EL (cell line): ENCODE results near the gene ADAMTS5.

Source experiments
- DNase-seq: peaks from one replicate; pipeline ENCODE4 v3.0.0-alpha.2; 2016

The ADAMTS5 gene

DNA sequence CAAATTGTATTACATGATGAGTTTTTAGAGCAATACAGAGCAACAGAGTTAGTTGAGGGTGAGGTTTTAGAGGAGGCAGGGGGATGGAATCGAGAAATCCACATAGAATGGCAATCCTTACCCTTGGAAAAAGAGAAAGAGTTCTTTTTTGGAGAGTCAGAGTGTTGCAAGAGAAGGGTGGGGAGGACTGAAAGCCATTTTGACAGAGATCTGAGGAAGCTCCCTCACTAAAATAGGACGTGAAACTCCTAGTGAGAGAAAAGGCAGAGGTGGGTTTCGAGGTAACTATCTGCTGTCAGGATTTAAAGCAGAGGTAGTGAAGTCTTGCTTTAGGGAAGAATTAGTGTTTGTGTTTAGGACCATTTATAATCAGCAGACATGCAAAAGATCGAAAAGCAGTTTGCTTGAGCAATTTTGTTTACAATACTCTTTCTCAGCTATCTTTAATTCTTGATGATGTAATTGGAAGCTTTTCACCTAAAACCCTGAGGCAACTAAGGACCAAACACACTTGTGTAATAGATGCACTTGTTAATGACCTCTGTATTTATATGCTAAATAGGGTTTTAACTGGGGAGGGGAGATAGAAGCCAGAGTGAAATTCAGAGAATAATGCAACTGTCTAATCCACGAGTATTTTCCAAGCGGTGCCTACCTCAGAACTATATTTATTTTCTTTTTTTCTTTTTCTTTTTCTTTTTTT lies 20.0 kb downstream of the ADAMTS5 start:
- DNase-seq = no peak

DNA sequence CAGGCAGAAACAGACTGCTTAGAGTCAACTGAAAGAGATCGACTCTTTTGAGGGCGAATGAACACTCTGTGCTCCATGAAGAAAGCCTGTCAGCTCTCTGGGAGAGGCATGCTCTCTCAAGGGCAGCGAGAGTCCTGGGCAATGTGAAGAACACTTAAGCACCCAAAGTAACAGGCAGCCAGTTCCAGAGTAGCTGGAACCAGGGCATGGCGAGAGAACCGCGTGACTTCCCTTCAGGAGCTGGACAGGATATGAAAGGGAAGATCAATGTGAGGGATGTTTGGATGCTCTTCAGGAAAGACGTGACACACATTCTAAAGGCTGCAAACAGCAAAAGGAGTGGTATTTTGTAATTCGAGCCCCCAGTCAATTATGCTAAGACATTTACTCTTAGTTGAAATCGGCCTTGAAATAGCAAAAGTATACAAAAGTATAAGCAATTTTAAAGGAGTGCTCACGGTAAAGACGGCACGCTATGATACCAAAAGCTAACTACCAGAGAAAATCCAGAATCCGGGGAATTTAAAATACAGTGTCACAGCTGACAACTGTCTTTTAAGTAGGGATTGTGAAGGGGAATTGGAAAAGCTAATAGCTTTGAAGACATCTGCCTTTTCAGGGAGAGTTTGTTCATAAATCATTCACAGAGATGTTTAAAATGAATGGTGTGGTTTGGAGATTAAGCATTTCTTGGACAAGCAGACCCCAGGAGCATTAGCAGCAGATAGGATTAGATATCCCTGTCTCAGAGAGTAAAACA lies 20.8 kb downstream of the ADAMTS5 start:
- DNase-seq = no peak

DNA sequence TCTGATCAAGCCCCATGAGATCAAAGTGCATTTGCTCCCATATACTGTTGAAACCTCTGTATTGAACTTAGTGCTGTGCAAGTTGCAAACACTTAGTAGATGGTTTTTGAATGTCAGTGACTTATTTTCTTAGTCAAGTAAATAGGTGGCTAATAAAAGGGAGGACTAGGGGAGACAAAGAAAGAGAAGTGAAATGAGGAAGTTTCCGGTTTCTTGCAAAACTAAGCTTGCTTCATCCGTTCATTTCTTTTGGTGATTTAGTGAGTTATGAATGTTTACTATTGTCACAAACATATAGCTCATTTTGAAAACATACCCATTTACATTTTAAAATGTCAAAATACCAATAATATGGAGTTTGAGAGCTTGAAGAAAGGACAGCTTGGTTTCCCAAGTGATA lies 23.0 kb downstream of the ADAMTS5 start:
- no peak for DNase-seq

DNA sequence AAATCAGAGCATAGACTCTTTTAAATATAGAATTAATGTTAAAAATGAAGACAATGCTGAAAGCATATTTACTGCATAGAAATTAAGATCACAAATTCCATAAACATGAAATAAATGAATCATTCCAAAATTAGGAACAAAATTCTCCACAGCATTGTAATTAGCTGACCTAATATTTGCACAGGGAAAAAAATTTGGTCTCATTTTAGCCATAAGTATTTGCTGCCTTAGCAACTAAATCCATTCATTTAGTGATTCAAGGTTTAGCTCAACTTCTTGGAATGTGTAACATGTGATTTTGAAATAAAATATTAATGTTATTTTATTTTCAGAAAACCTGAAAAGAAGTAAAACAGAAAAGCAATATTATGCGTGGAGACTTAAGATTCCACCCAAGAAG lies 25.5 kb downstream of the ADAMTS5 start:
- DNase-seq = peak; percentile 41

DNA sequence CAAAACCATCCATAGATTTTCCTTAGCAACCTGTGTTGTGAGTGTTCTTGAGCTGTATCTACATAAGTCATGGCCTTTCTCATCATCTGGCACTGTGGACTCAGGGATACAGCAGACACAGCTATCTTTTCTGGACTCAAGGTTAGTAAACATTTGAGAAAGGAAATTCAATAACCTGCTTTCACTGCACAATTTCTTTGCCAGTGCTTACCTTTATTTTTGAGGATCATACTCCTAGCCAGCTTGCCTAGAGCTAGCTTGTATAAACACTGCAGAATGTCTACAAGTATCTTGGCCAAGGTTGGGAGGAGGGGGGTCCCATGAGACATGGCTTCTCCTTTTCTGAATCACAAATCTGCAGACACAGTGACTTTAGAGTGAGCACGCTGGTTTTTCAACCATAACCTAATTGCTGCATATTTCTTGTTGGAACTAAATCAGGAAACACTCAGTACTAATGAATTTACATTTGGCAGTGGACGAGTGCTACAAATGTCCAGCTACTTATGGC lies 27.2 kb downstream of the ADAMTS5 start:
- DNase-seq = peak; percentile 40

DNA sequence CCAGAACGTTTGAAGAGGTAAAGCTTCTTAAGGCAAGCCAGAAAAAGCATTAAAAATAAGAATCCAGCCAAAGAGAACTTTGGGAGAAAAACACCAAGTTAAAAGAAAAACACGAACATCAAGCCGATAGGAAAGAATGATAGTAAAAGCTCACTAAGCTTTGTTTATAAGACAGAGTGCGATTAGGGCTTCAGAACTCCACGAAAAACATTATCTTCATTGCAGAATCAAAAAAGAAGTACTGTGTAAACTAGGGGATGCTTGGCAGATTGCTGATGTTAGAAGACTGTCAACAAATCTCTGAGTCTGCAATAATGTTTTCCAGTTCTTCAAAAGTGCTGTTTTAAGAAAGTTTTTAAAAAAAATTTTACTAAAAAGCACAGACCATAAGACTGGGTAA lies 30.2 kb downstream of the ADAMTS5 start:
- DNase-seq = no peak

DNA sequence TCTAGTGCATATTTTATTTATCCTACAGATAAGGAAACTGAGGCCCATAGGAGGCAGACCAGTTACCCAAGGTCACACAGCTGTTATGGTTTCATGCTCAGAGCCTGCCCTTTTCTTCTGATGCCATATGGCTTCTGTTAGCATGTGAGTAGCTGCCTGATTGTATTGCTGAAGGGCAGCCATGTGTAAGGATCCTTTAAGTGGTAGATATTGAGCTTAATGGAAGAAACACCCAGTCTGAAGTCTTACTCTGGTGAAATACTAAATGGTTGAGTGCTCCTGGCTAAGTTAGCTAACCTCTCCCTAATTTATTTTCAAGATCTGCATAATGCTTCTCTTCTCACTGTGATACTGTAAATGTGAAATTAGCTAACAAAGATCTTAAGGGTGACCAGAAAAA lies 30.9 kb downstream of the ADAMTS5 start:
- DNase-seq = no peak

DNA sequence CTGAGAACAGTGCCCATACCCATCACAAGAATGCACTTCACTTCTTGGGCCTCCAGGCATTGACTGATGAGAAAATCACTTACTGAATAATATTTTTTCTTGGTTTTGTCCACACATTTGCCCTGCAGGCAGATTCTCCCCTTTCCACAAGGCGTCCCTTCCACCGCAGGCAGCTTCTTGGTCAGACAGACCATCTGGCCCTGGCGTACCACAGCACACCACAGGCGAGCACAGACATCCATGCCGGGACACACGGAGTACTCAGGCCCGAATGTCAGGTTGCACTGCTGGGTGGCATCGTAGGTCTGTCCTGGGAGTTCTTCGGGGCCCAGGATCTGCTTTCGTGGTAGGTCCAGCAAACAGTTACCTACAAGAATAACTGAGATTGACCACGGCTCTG lies 32.5 kb downstream of the ADAMTS5 start:
- peak; percentile 37 for DNase-seq

DNA sequence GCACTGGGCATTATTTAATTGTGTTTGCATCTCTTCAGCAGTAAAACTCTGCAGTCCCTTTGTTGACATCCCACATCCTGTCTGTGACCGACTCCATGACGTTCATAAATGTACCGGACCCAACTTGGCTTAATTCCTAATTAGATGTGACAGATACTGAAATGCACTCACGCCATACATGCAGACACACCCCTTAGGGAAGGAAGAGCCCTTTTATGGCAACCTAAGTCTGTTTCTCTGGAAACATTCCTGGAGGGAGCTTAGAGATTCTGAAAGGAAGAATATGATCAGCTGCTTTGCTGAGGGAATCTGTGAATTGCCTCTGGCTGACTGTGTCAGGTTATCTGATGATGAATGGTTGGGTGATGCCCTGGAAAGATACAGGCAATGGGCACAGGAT lies 33.4 kb downstream of the ADAMTS5 start:
- DNase-seq = no peak

DNA sequence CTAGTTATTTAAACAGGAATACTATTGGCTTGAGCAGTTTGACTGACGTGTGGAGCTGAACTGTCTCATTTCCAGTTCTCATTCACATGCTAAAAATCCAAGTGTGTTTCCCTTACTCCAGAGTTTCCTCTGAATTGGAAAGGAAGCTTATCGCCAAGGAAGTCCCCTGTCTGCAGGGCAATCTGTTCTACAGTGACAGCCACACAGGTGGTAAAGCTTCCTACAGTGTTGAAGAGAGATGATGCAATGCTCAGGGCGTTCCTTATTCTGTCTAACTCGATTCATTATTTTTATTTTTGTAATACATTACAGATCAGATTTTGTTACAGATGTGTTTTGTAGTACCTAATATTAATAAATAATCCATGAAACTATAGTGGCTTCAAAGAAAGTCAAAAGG lies 41.3 kb downstream of the ADAMTS5 start:
- DNase-seq = no peak

DNA sequence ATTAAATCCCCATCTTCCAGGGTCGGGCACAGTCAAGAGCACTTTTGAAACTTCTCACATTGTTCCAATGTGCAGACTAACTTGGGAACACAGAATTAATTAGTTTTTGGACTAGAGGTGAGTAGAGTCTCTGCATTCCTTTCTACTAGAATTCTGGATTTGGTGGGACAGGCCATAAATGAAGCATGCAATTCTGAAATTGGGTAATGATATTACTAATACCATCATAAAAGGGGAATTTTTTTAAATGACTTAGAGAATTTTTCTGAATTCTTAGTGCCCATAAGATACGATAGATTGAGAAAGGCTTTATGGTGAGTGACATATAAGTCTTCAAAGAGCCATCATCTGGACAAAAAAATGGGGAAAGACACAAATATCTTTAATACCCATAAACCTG lies 41.8 kb downstream of the ADAMTS5 start:
- DNase-seq = no peak

DNA sequence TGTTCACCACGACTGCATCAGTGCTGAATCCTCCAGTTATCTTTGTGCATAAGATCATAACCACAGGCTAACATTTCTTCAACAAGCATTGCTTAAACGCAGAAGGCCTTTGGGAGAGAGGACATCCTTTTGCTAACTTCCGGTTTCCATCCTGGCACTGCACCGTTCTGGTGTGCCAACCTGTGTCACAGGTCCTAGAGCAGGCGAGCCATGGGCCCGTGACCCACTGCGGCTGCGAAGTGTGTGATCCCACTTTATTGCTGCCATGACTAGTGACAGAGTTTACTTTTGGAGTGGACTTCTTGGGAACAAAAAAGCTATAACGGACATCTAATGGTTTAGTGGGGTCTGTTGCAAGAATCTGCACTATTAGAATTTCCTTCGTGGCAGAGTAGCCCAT lies 42.9 kb downstream of the ADAMTS5 start:
- no peak for DNase-seq

DNA sequence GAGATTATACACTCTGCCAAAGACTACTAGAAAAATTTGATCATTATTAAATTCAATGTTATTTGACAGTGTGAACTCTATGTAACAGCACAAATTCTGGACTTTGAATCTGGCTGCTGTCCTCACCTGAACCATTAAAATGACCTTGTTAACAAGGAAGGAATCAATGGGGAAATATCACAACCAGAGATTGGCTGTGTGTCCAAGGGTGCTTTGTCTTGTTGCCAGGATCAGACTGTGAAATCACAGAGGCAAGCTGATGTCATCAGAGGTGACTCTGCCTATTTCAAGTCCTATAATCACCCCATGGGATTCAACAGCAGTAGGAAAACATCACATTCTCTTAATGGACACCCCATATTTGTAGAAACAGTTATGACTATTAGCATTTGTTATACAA lies 46.8 kb downstream of the ADAMTS5 start:
- peak; percentile 14 for DNase-seq

DNA sequence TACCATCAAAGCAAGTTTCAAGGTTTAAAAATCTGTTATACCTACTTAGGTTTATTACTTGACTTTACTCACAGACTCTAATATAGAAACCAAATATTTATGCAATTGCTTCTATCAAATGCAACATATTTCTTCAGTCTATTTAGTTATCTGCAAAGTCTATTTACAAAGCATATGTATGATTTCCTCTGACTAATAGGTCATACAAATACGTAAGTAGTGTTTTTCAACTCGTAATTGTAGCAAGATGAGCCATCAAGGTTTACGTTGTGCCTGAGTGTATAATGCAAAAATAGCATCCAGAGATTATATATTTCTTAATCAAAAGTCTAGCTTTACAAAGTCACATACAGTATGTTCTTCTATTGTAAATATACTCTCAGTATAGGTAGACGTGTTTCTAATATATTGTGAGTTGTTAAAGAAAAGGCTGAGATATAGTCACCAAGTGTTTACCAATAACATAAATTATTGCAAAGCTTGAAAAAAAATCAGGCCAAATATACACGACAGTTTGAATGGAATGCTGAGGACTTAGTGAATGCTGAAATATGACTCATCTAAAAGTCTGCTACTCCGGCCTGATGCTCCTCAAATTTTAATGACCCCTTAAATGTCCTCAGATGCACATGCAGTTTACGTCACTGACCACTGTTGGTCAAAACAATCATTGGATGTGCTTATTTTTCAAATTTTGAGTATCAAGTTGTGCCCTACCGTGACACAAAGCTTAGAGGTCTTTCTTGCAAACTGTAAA lies 48.4 kb downstream of the ADAMTS5 start:
- peak; percentile 87 for DNase-seq

DNA sequence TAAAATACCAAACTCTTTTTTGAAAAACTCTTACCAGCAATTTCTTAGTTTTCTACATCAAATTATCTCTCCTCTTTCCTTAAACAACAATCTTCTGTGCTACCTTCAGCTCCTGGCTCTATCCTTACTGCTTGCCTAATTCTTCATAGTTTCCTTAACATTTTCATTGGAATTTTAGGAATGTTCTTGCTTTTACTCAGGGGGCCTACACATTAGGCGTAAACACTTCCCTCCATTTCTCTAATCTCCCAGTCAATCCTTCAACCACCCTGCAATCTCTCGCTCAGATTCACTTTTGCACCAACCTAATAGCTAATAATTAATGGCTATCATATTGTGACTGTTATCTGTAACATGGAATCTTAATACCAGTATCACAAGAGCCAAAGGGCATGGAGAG lies 50.1 kb downstream of the ADAMTS5 start:
- peak; percentile 8 for DNase-seq

DNA sequence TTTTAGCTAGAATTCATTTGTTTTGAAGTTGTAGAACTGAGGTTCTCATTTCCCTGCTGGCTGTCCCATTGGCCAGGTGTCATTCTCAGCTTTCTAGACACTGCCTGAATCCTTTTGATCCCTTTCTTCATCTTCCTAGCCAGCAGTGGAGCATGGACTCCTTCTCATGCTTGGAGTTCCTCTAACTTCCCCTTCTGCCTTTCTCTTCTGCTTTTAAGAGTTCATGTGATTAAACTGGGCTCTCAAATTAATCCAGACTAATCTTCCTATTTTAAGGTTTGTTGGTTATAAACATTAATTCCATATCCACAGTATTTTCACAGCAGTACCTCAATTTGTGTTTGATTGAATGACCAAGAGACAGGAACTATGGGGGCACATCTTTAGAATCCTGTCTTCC lies 52.3 kb downstream of the ADAMTS5 start:
- DNase-seq = no peak

DNA sequence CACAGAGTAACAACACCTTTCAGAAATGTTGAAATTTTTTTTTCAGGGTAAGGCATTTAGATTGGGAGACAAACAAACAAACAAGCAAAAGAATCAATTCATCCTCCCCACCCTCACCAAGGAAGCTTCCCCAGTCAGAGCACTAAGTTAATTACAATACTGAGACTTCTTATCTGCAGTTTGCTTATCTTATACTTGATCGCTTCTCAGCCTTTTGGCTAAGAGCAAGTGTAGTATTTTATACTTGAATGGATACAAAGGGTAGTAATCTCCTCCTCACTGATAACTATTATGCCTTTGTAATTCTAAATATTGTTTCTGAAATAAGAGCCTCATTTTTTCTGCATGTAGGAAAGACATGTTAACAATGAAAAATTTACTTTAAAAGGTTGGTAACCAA lies 54.4 kb downstream of the ADAMTS5 start:
- DNase-seq = no peak

DNA sequence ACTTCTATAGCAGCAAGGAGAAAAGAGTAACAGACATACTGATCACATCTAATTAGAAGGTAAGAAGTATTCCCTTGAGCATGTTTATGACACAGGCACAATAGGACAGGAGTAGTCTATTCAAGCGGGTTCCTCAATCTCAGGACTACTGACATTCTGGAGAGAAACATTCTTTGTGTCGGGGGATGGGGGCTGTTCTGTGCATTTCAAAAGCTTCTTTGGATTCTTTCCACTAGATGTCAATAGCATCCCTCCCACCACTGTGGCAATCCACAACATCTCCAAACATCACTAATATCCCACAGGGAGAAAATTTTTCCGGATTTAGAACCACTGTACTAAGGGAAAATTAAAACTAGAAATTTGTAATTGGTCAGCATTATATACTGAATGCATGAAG lies 56.9 kb downstream of the ADAMTS5 start:
- DNase-seq = peak; percentile 33

DNA sequence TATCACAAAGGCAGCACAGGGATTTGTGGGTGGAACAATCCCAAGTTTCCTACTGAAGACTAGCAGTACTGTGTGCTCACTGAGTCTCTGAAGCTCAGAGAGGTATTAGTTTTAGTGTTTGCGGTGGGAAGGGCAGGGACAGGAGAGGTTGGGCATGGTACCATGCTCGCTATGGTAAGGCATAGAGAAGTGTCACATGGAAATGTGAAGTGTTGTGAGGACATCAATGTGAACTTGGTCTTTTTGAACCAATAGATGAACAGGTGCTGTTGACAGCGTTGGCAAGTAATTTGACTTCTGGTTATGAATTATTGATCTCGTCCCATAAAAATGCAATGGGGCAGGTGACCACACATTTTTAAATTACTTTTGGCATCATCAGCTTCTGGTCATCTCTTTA lies 65.9 kb downstream of the ADAMTS5 start:
- DNase-seq = no peak

DNA sequence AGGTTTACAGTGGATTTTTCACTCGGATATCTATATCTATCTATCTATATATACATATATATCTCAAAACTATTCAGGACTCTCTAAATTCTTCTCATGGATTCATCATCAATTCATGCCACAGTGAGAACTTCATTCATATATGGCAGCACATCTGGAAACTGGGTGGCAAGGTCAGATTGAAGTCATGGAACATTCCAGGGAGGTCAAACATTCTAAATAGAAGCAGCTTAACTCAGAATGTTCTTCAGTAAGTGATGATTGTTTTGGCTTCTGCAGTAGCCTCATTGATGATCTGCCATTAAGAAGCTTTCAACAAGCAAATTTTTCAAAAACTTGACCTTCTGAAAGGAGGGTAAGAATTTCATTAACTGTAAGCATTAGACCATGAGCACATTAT lies 74.7 kb downstream of the ADAMTS5 start:
- DNase-seq = no peak

DNA sequence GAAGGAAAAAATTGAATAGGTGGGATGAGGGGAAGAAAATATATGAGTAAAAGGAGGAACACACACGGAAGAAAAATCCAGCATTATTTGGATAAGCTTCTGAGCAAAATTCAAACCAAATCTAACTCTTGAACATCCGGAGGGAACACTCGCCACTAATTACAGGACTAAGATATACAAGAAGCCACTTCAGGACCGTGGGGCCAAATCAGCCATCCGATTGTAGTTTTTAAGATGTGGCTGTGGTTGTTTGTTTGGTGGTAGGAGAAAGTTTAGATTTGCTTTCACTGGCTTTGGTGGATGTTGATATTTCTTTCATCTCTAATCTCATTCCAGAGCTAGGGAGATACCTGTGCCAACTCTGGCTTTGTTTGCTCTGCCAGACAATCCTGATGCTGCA lies 78.0 kb downstream of the ADAMTS5 start:
- DNase-seq = no peak

DNA sequence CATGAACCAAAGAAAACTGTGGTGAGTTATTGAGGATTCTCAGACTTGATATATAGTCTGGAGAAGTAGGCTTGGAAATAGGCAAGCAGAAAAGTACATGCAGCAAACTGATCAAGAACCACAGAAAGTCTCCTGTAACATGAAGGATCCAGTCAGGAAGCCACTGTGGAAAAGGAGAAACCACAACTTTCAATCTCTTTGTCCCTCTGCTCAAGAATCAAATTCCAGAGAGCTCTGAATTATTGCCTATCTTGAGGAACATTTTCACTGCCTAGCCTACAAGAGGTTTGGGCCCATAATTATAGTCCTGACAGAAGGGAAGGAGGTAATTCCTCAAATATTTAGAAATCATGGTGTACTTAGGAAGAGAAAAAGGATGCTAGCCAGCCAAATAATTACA lies 78.6 kb downstream of the ADAMTS5 start:
- DNase-seq = no peak

DNA sequence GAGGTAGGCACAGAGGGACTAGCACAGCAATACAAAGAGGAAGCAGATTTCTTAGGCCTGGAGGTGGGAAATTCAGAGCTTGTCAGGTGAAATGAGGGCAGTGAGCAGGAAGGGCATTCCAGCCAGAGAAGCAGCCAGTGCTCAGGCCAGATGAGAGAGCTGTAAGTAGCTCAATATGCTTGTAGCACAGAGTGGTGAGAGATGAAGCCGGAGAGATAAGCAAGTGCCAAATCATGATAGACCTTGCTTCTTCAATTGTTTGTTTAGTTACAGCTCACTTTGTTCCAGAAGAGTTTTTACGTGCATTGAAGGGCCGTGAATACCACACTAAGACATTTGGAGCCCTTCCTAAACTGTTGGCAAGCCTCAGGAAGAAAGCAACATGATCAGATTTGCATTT lies 79.6 kb downstream of the ADAMTS5 start:
- peak; percentile 8 for DNase-seq

DNA sequence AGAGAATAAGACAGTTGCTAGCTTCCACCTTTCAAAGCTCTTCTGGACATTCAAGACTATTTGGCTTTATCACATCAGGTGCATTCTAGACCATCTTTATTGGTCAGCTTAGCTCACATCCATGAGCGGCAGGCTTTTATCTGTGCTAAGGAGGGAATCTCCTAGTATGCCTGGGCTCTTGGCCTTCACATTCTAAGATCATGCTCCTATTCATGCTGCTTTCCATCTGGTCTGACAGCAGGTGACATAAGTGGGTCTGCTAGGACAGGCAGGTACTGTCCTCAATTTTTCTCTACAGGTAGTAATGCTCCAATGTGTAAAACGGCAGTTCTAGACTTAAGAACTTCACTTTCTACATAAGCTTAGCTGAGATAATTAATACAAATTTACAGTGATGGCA lies 82.5 kb downstream of the ADAMTS5 start:
- no peak for DNase-seq
